GM23338 (cell line): ENCODE results near the gene TOM1. TPM values are rescaled to one million over a fixed set of nuclear protein-coding genes. Genes with fewer than 3 reads are reported as not detected.

Experiments used
- ATAC-seq: fragments of 200-7000 bp; cut with Tn5 transposase; 3 replicates; pipeline ENCODE4 v1.9.1; 2020
- DNase-seq: peaks from one replicate; pipeline ENCODE4 v3.0.0-alpha.2; 2015; ENCODE audit warnings: low spot score
- H2AFZ ChIP-seq: fragments of 200-600 bp; sonication (generic); 2 replicates; pipeline ENCODE4 v1.8.0; 2016; ENCODE audit warnings: antibody characterized with exemption, mild to moderate bottlenecking, moderate library complexity
- H3F3A ChIP-seq: fragments of 200-600 bp; sonication (generic); replicated peaks from 2 replicates; pipeline ENCODE4 v1.8.0; 2017; ENCODE audit warnings: antibody characterized with exemption, mixed run types, low read depth
- H3K27ac ChIP-seq: fragments of 200-600 bp; sonication (generic); 2 replicates; pipeline ENCODE4 v1.6.1; 2016; ENCODE audit warnings: low read depth
- H3K27me3 ChIP-seq: fragments of 200-600 bp; sonication (generic); 2 replicates; pipeline ENCODE4 v1.8.0; 2016; ENCODE audit warnings: mild to moderate bottlenecking, mixed run types, moderate library complexity; ENCODE audit not compliant: insufficient read depth
- H3K36me3 ChIP-seq: fragments of 200-600 bp; sonication (generic); 2 replicates; pipeline ENCODE4 v1.8.0; 2016; ENCODE audit warnings: mild to moderate bottlenecking; ENCODE audit not compliant: insufficient read depth
- H3K4me1 ChIP-seq: fragments of 200-600 bp; sonication (generic); 2 replicates; pipeline ENCODE4 v1.8.0; 2016; ENCODE audit warnings: mild to moderate bottlenecking, moderate library complexity; ENCODE audit not compliant: insufficient read depth
- H3K4me2 ChIP-seq: fragments of 200-600 bp; sonication (generic); 2 replicates; pipeline ENCODE4 v1.7.1; 2017; ENCODE audit warnings: mixed run types
- H3K4me3 ChIP-seq: fragments of 200-600 bp; sonication (generic); 2 replicates; pipeline ENCODE4 v1.6.1; 2016; ENCODE audit warnings: mixed run types
- H3K79me2 ChIP-seq: fragments of 200-600 bp; sonication (generic); replicated peaks from 2 replicates; pipeline ENCODE4 v1.8.0; 2017; ENCODE audit warnings: mild to moderate bottlenecking; ENCODE audit not compliant: insufficient read depth
- H3K9me2 ChIP-seq: fragments of 200-600 bp; sonication (generic); 2 replicates; pipeline ENCODE4 v1.8.0; 2017; ENCODE audit not compliant: insufficient read depth
- H4K20me1 ChIP-seq: fragments of 200-600 bp; sonication (generic); replicated peaks from 2 replicates; pipeline ENCODE4 v1.8.0; 2017; ENCODE audit warnings: mild to moderate bottlenecking; ENCODE audit not compliant: insufficient read depth
- H3K27ac Mint-ChIP-seq: 2 replicates; pipeline ENCODE4 v1.8.0; 2020; ENCODE audit warnings: inconsistent platforms, mild to moderate bottlenecking, moderate library complexity, mixed read lengths
- H3K27me3 Mint-ChIP-seq: 3 replicates; pipeline ENCODE4 v1.8.0; 2022; ENCODE audit warnings: low read depth, mild to moderate bottlenecking, moderate library complexity, mixed read lengths, inconsistent platforms; ENCODE audit not compliant: insufficient read depth, poor library complexity
- H3K36me3 Mint-ChIP-seq: 3 replicates; pipeline ENCODE4 v1.8.0; 2021; ENCODE audit warnings: low read depth, mild to moderate bottlenecking, inconsistent platforms, moderate library complexity, mixed read lengths
- H3K4me1 Mint-ChIP-seq: 3 replicates; pipeline ENCODE4 v1.8.0; 2020; ENCODE audit warnings: mild to moderate bottlenecking, inconsistent platforms, mixed read lengths
- H3K4me3 Mint-ChIP-seq: 3 replicates; pipeline ENCODE4 v1.8.0; 2021; ENCODE audit warnings: moderate library complexity, mild to moderate bottlenecking, inconsistent platforms, mixed read lengths
- H3K9me3 Mint-ChIP-seq: 3 replicates; pipeline ENCODE4 v1.8.0; 2020; ENCODE audit warnings: moderate library complexity, mild to moderate bottlenecking, inconsistent platforms, mixed read lengths
- CREB1 ChIP-seq: fragments of 250-450 bp; sonication (Bioruptor Pico); IDR thresholded peaks from 2 replicates; pipeline ENCODE4 v1.5.0; 2020; ENCODE audit warnings: low read depth, mild to moderate bottlenecking, moderate library complexity
- JUNB ChIP-seq: IDR thresholded peaks from one replicate; pipeline ENCODE4 v1.6.1; 2016; ENCODE audit warnings: antibody characterized with exemption; ENCODE audit not compliant: unreplicated experiment
- NANOG ChIP-seq: IDR thresholded peaks from 2 replicates; pipeline ENCODE4 v1.6.1; 2016; ENCODE audit warnings: antibody characterized with exemption, borderline replicate concordance
- POLR2AphosphoS5 ChIP-seq: IDR thresholded peaks from 2 replicates; pipeline ENCODE4 v1.6.1; 2016; ENCODE audit warnings: antibody characterized with exemption, low read depth
- STAT1 ChIP-seq: IDR thresholded peaks from one replicate; pipeline ENCODE4 v1.6.1; 2016; ENCODE audit warnings: antibody characterized with exemption; ENCODE audit not compliant: unreplicated experiment
- ZNF114 ChIP-seq: fragments of 250-450 bp; sonication (Bioruptor Pico); IDR thresholded peaks from 2 replicates; pipeline ENCODE4 v1.5.0; 2020; ENCODE audit warnings: mild to moderate bottlenecking, moderate library complexity
- polyA plus RNA-seq: library from polyadenylated mRNA; unstranded; fragments of >200 nt; fragmentation: Nextera tagmentation; extraction: Ambion mirVana; gene quantifications from 2 replicates; pipeline ENCODE4 v1.2.1, GENCODE V29; 2016
- total RNA-seq: library from RNA; depleted of rRNA; stranded (reverse); fragments of >200 nt; shearing (Covaris generic); gene quantifications from 2 replicates; pipeline ENCODE4 v1.2.3, GENCODE V29; 2014
- TF ChIP-seq, protein P1 (sequence below), 2 experiments: fragments of 200-600 bp in 1 of 2; sonication (generic) in 1 of 2; conservative IDR thresholded peaks; 2 replicates each; pipeline versions ENCODE4 v1.5.1 to v1.6.1; 2016 to 2017; ENCODE audit warnings: antibody characterized with exemption in 2 of 2, low read depth in 2 of 2, mild to moderate bottlenecking in 2 of 2, moderate library complexity in 1 of 2
- TF ChIP-seq, protein P2 (sequence below): IDR thresholded peaks from one replicate; pipeline ENCODE4 v1.6.1; 2018; ENCODE audit warnings: antibody characterized with exemption; ENCODE audit not compliant: unreplicated experiment

TOM1 gene
- total and polyA plus RNA-seq, 2 experiments from 2014 or later: 10.9 to 17.8 TPM

DNA sequence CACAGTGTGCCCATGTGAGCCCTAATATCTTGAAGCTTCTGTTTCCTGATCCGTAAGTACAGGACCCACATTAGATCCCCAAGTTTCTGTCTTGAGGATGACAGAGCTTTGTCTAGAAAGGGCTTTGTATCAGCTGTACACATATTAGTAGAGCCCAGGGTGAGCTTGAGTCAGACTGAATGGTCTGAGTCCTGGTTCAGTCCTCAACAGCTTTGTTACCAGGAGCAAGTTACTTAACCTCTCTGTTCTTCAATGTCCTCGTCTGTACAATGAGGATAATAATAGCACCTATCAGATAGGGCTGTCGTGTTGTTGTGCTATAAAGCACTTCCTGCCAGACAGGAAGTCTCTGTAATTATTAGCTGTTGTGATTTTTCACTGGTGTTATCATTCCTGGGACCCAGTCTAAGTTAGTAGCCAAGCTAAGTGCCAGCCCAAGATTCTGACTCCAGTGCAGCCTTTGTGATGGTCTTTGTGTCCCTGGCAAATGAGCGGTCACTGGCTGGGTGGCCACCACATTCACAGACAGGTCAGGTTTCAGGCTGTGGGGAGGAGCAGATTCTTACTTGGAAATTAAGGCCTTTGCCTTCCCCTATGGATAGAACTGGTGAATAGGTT, 6.8 kb downstream of the TOM1 start:
- Mint-ChIP-seq H3K4me1 (peaks cover 26% of the 10 kb centered on the region), H3K36me3 (no peaks in the 10 kb centered on the region), H3K27me3 (peaks cover 10% of the 10 kb centered on the region), H3K27ac (no peak overlapping the region), H3K4me3 (no peak overlapping the region), H3K9me3 (no peaks in the 10 kb centered on the region; the same call in 2 of the 3 replicates)
- Histone ChIP-seq H3K4me1 (peaks cover 4% of the 10 kb centered on the region; the same call in 1 of the 2 replicates), H3K79me2 (peaks cover 3% of the 10 kb centered on the region), H3K9me2 (no peaks in the 10 kb centered on the region), H4K20me1 (no peaks in the 10 kb centered on the region; the same call in 1 of the 2 replicates), H3K4me3 (no peak overlapping the region), H3K27ac (no peak overlapping the region), H3K36me3 (no peaks in the 10 kb centered on the region), H3K27me3 (no peaks in the 10 kb centered on the region), H3K4me2 (no peak overlapping the region), H3F3A (0 out of 2 replicates have a peak, but pooled peaks cover 2% of the 10 kb centered on the region), H2AFZ (no peak overlapping the region)
- TF ChIP-seq, protein P1, sequence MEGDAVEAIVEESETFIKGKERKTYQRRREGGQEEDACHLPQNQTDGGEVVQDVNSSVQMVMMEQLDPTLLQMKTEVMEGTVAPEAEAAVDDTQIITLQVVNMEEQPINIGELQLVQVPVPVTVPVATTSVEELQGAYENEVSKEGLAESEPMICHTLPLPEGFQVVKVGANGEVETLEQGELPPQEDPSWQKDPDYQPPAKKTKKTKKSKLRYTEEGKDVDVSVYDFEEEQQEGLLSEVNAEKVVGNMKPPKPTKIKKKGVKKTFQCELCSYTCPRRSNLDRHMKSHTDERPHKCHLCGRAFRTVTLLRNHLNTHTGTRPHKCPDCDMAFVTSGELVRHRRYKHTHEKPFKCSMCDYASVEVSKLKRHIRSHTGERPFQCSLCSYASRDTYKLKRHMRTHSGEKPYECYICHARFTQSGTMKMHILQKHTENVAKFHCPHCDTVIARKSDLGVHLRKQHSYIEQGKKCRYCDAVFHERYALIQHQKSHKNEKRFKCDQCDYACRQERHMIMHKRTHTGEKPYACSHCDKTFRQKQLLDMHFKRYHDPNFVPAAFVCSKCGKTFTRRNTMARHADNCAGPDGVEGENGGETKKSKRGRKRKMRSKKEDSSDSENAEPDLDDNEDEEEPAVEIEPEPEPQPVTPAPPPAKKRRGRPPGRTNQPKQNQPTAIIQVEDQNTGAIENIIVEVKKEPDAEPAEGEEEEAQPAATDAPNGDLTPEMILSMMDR (conservative IDR thresholded peaks at IDR 0.05; ENCODE audit: low read depth in 2 of 2): no peak
- no peak for TF ChIP-seq POLR2AphosphoS5
- DNase-seq (no peak), ATAC-seq (peak; percentile 32; the same call in 2 of the 3 replicates)

DNA sequence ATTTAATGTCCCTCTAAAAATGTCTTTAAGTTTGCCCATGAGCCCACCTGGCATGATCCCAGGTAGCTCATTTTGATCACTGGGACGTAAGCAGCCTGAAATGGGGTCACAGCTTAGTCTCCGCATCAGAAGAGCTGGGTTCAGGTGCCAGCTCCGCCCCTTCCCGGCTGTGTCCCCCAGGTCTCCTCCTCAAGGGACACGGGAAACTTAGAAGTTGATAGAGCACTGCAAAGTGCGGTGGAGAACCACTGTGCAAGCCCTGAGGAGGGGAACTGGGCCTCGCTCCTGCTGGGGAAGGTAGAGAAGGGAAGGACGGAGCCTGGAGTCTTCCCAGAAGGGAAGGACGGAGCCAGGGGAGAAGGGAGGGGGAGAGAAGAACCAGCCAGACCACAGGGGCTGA, 7.7 kb downstream of the TOM1 start:
- Mint-ChIP-seq H3K9me3 (no peaks in the 10 kb centered on the region; the same call in 2 of the 3 replicates), H3K4me3 (no peak overlapping the region), H3K27me3 (peaks cover 7% of the 10 kb centered on the region), H3K27ac (no peak overlapping the region), H3K36me3 (no peaks in the 10 kb centered on the region), H3K4me1 (peaks cover 28% of the 10 kb centered on the region)
- Histone ChIP-seq H3K27me3 (no peaks in the 10 kb centered on the region), H2AFZ (no peak overlapping the region), H3K79me2 (peaks cover 3% of the 10 kb centered on the region), H3K4me3 (no peak overlapping the region), H3K36me3 (no peaks in the 10 kb centered on the region), H4K20me1 (no peaks in the 10 kb centered on the region; the same call in 1 of the 2 replicates), H3K9me2 (no peaks in the 10 kb centered on the region), H3K27ac (peak overlapping the region; percentile 57; the same call in 1 of the 2 replicates), H3K4me2 (no peak overlapping the region), H3F3A (0 out of 2 replicates have a peak, but pooled peaks cover 2% of the 10 kb centered on the region), H3K4me1 (peaks cover 4% of the 10 kb centered on the region; the same call in 1 of the 2 replicates)
- DNase-seq (no peak), ATAC-seq (no peak)
- no peak for TF ChIP-seq CREB1 (CRISPR knock-in tag)
- no peak for TF ChIP-seq NANOG
- no peak for TF ChIP-seq STAT1

DNA sequence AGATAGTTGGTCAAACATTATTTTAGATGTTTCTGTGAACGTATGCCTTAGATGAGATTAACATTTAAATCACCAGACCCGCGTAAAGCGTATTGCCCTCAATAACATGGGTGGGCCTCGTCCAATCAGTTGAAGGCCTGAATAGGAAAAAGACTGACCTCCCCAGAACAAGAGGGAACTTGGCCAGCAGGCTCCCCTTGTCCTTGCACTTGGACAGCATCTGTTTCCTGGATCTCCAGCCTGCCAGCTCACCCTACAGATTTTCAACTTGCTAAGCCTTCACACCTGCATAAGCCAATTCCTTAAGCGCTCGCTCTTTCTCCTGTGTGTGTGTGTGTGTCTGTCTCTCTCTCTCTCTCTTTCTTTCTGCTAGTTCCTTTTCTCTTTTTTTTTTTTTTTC, 8.2 kb downstream of the TOM1 start:
- Mint-ChIP-seq H3K36me3 (no peaks in the 10 kb centered on the region), H3K9me3 (no peaks in the 10 kb centered on the region; the same call in 2 of the 3 replicates), H3K27ac (no peak overlapping the region), H3K4me3 (no peak overlapping the region), H3K4me1 (peaks cover 28% of the 10 kb centered on the region), H3K27me3 (peaks cover 5% of the 10 kb centered on the region)
- Histone ChIP-seq H3K27me3 (no peaks in the 10 kb centered on the region), H3K27ac (no peak overlapping the region), H3K4me3 (no peak overlapping the region), H3K79me2 (peaks cover 3% of the 10 kb centered on the region), H3K4me2 (no peak overlapping the region), H3K36me3 (no peaks in the 10 kb centered on the region), H3K4me1 (peaks cover 4% of the 10 kb centered on the region; the same call in 1 of the 2 replicates), H4K20me1 (no peaks in the 10 kb centered on the region; the same call in 1 of the 2 replicates), H3F3A (0 out of 2 replicates have a peak, but pooled peaks cover 2% of the 10 kb centered on the region), H3K9me2 (no peaks in the 10 kb centered on the region), H2AFZ (no peak overlapping the region)
- DNase-seq (no peak), ATAC-seq (no peak)
- TF ChIP-seq, protein P2, sequence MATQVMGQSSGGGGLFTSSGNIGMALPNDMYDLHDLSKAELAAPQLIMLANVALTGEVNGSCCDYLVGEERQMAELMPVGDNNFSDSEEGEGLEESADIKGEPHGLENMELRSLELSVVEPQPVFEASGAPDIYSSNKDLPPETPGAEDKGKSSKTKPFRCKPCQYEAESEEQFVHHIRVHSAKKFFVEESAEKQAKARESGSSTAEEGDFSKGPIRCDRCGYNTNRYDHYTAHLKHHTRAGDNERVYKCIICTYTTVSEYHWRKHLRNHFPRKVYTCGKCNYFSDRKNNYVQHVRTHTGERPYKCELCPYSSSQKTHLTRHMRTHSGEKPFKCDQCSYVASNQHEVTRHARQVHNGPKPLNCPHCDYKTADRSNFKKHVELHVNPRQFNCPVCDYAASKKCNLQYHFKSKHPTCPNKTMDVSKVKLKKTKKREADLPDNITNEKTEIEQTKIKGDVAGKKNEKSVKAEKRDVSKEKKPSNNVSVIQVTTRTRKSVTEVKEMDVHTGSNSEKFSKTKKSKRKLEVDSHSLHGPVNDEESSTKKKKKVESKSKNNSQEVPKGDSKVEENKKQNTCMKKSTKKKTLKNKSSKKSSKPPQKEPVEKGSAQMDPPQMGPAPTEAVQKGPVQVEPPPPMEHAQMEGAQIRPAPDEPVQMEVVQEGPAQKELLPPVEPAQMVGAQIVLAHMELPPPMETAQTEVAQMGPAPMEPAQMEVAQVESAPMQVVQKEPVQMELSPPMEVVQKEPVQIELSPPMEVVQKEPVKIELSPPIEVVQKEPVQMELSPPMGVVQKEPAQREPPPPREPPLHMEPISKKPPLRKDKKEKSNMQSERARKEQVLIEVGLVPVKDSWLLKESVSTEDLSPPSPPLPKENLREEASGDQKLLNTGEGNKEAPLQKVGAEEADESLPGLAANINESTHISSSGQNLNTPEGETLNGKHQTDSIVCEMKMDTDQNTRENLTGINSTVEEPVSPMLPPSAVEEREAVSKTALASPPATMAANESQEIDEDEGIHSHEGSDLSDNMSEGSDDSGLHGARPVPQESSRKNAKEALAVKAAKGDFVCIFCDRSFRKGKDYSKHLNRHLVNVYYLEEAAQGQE: no peak
- TF ChIP-seq, protein P1 (conservative IDR thresholded peaks at IDR 0.05; ENCODE audit: low read depth in 2 of 2): no peak
- TF ChIP-seq NANOG (no peak), STAT1 (no peak), ZNF114 (no peak), JUNB (no peak), CREB1 (CRISPR knock-in tag) (no peak)
